ENCODE data around the gene PCP2. TPM values are rescaled to one million over a fixed set of nuclear protein-coding genes. Genes with fewer than 3 reads are reported as not detected.

Gene PCP2
- total and polyA plus RNA-seq, 2 donors (not counting 1 experiment from before 2014, with no cell fraction given): not detected

GRCh38 chr19:7625763-7626372 lies 7.7 kb downstream of the PCP2 start:
- H3K4me2 ChIP-seq (ENCODE audit: extremely low read depth, insufficient read depth, low read length): no peak overlapping the region
- no peak overlapping the region for H3K4me3 ChIP-seq (replicated peaks in 1 of 4; ENCODE audit: control extremely low read depth in 1 of 4, insufficient read depth in 1 of 4, low read depth in 3 of 4, low read length in 4 of 4)
- no peak for DNase-seq (ENCODE audit: low read depth in 2 of 2)
- H3K9me3 ChIP-seq (ENCODE audit: control insufficient read depth, insufficient read depth, low read depth, low read length): no peaks in the 10 kb centered on the region
- peaks cover 20% of the 10 kb centered on the region for H3K36me3 ChIP-seq (ENCODE audit: control insufficient read depth, insufficient read depth, low read length)
- H3K79me2 ChIP-seq (ENCODE audit: control insufficient read depth, insufficient read depth, low read length): peaks cover 45% of the 10 kb centered on the region
- H3K9ac ChIP-seq (ENCODE audit: insufficient read depth, low read length): no peak overlapping the region
- TF ChIP-seq CTCF (conservative IDR thresholded peaks at IDR 0.05 in 1 of 2, IDR thresholded peaks at IDR 0.05 in 1 of 2; ENCODE audit: low read depth in 1 of 2, low read length in 2 of 2) (no peak), EZH2 (IDR thresholded peaks at IDR 0.05; ENCODE audit: low read length, missing control alignments) (no peak)
- peaks cover 9% of the 10 kb centered on the region for H3K4me1 ChIP-seq (ENCODE audit: control insufficient read depth, extremely low read depth, insufficient read depth, low read length)
- no peak overlapping the region for H2AFZ ChIP-seq (ENCODE audit: low read length)
- H3K27ac ChIP-seq (ENCODE audit: insufficient read depth, low read length): no peak overlapping the region
- H4K20me1 ChIP-seq (ENCODE audit: control insufficient read depth, extremely low read depth, insufficient read depth, low read length): no peaks in the 10 kb centered on the region
- H3K27me3 ChIP-seq (ENCODE audit: control insufficient read depth, insufficient read depth, low read length): no peaks in the 10 kb centered on the region

DNA sequence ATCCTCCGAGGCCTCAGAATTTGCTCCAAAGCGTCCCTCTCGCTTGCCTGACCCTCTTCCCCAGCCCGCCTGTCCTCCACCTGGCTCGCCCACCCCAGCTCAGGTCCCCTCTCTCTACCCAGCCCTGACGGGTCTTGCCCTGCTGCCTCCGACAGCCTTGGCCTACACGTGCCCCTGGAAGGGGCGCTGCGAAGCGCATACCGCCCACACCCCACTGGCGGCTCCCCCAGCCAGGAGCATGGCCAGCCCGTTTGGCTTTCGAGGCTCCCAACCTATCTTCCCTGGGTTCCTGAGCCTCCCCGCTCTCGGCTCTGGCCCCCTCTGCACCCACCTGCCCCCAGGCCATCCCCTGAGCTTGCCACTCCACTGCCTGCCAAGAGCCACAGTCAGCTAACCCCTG lies 8.7 kb downstream of the PCP2 start:
- peaks cover 28% of the 10 kb centered on the region for H3K36me3 ChIP-seq (ENCODE audit: control insufficient read depth, insufficient read depth, low read length)
- no peaks in the 10 kb centered on the region for H3K9me3 ChIP-seq (ENCODE audit: control insufficient read depth, insufficient read depth, low read depth, low read length)
- no peak overlapping the region for H3K9ac ChIP-seq (ENCODE audit: insufficient read depth, low read length)
- no peak overlapping the region for H3K27ac ChIP-seq (ENCODE audit: insufficient read depth, low read length)
- no peak overlapping the region for H3K4me3 ChIP-seq (replicated peaks in 1 of 4; ENCODE audit: control extremely low read depth in 1 of 4, insufficient read depth in 1 of 4, low read depth in 3 of 4, low read length in 4 of 4)
- no peaks in the 10 kb centered on the region for H4K20me1 ChIP-seq (ENCODE audit: control insufficient read depth, extremely low read depth, insufficient read depth, low read length)
- H2AFZ ChIP-seq (ENCODE audit: low read length): no peak overlapping the region
- H3K4me1 ChIP-seq (ENCODE audit: control insufficient read depth, extremely low read depth, insufficient read depth, low read length): peaks cover 5% of the 10 kb centered on the region
- TF ChIP-seq CTCF (conservative IDR thresholded peaks at IDR 0.05 in 1 of 2, IDR thresholded peaks at IDR 0.05 in 1 of 2; ENCODE audit: low read depth in 1 of 2, low read length in 2 of 2): no peak
- TF ChIP-seq EZH2 (IDR thresholded peaks at IDR 0.05; ENCODE audit: low read length, missing control alignments): no peak
- peaks cover 34% of the 10 kb centered on the region for H3K79me2 ChIP-seq (ENCODE audit: control insufficient read depth, insufficient read depth, low read length)
- H3K27me3 ChIP-seq (ENCODE audit: control insufficient read depth, insufficient read depth, low read length): no peaks in the 10 kb centered on the region
- H3K4me2 ChIP-seq (ENCODE audit: extremely low read depth, insufficient read depth, low read length): no peak overlapping the region
- DNase-seq (ENCODE audit: low read depth in 2 of 2): no peak

DNA sequence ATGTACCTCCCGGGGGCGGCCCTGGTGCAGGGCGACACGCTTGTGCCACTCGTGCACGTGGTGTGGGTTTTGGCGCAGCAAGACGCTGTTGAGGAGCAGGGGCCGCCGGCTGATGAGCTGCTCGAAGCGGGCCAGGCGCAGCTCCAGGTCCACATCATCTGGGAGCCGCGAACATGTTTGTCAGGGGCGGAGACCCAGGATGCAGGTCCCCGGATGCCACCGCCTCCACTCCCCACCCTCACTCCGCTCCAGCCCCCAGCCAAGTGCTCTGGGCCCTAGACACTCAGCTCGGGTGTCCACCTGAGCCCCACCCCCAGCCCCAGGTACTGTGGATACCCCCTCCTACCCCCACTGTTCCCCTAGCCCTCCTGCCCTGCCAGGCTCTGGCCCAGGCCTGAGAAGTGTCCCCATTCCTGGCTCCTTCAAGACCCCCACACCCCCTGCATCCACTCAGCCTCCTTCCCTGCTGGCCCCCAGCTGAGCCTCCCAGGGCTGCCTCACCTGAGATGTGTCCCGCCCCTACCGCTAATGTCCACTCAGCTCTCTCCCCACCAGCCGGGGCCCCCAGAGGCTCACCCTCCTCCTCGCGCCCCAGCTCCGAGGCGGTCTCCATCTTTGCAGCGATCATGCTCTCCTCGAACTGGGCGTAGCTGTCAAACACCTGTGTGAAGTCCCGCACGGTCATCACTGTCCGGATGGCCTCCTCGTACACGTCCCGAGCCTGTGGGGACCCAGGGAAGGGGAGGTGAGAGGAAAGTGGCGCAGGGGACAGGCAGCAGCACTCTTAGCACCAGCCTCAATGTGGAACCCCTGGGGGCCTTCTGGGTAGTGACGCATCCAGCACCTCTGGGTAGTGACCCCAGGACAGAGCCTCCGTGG lies 9.6 kb downstream of the PCP2 start:
- TF ChIP-seq CTCF (conservative IDR thresholded peaks at IDR 0.05 in 1 of 2, IDR thresholded peaks at IDR 0.05 in 1 of 2; ENCODE audit: low read depth in 1 of 2, low read length in 2 of 2): no peak
- no peak for TF ChIP-seq EZH2 (IDR thresholded peaks at IDR 0.05; ENCODE audit: low read length, missing control alignments)
- Histone ChIP-seq H3K4me3 (replicated peaks in 1 of 4; ENCODE audit: control extremely low read depth in 1 of 4, insufficient read depth in 1 of 4, low read depth in 3 of 4, low read length in 4 of 4) (no peak overlapping the region), H3K4me2 (ENCODE audit: extremely low read depth, insufficient read depth, low read length) (no peak overlapping the region), H3K27me3 (ENCODE audit: control insufficient read depth, insufficient read depth, low read length) (no peaks in the 10 kb centered on the region), H3K27ac (ENCODE audit: insufficient read depth, low read length) (no peak overlapping the region), H3K9ac (ENCODE audit: insufficient read depth, low read length) (no peak overlapping the region), H3K4me1 (ENCODE audit: control insufficient read depth, extremely low read depth, insufficient read depth, low read length) (peaks cover 5% of the 10 kb centered on the region), H3K36me3 (ENCODE audit: control insufficient read depth, insufficient read depth, low read length) (peaks cover 30% of the 10 kb centered on the region), H4K20me1 (ENCODE audit: control insufficient read depth, extremely low read depth, insufficient read depth, low read length) (no peaks in the 10 kb centered on the region), H3K79me2 (ENCODE audit: control insufficient read depth, insufficient read depth, low read length) (peaks cover 29% of the 10 kb centered on the region), H3K9me3 (ENCODE audit: control insufficient read depth, insufficient read depth, low read depth, low read length) (no peaks in the 10 kb centered on the region), H2AFZ (ENCODE audit: low read length) (no peak overlapping the region)
- DNase-seq (ENCODE audit: low read depth in 2 of 2): no peak

All from fibroblast of lung (primary cell).